Measurements from ENCODE around the gene ATP11A.
"Not testable (repeated sequence)": the region's sequence is repeated elsewhere in the genome, so short reads cannot be mapped to it uniquely, and the experiment has no call there.

The ATP11A gene

GRCh38 chr13:112838038-112838841 lies 148.4 kb downstream of the ATP11A start:
- no peak overlapping the region for H3K4me3 ChIP-seq (ENCODE audit: low read depth, low read length)
- ChIA-PET POLR2A (no interaction called here), CTCF (no interaction called here)
- no peak for TF ChIP-seq CTCF (IDR thresholded peaks at IDR 0.05; ENCODE audit: insufficient read depth, low read length, missing control alignments)
- no peak for DNase-seq (ENCODE audit: low read depth, low spot score)

- ChIA-PET CTCF (no interaction called here), POLR2A (no interaction called here)
- H3K4me3 ChIP-seq (ENCODE audit: low read depth, low read length), result no peak overlapping the region
- DNase-seq (ENCODE audit: low read depth, low spot score), result no peak
- TF ChIP-seq CTCF (IDR thresholded peaks at IDR 0.05; ENCODE audit: insufficient read depth, low read length, missing control alignments), result no peak
Observed at GRCh38 chr13:112838842-112839117, 148.9 kb downstream of the ATP11A start.

- DNase-seq (ENCODE audit: low read depth, low spot score), result peak; percentile 31
- no peak overlapping the region for H3K4me3 ChIP-seq (ENCODE audit: low read depth, low read length)
- TF ChIP-seq CTCF (IDR thresholded peaks at IDR 0.05; ENCODE audit: insufficient read depth, low read length, missing control alignments), result no peak
- ChIA-PET POLR2A (no interaction called here), CTCF (no interaction called here)
Observed at GRCh38 chr13:112839356-112840105, 149.7 kb downstream of the ATP11A start.

- CTCF ChIA-PET, result no interaction called here
- no peak for TF ChIP-seq CTCF (IDR thresholded peaks at IDR 0.05; ENCODE audit: insufficient read depth, low read length, missing control alignments)
- H3K4me3 ChIP-seq (ENCODE audit: low read depth, low read length), result no peak overlapping the region
- no peak for DNase-seq (ENCODE audit: low read depth, low spot score)
- POLR2A ChIA-PET, result no interaction called here
Observed at GRCh38 chr13:112840472-112841302, 150.8 kb downstream of the ATP11A start.

- POLR2A ChIA-PET; DNase-seq (ENCODE audit: low read depth, low spot score); H3K4me3 ChIP-seq (ENCODE audit: low read depth, low read length); CTCF ChIA-PET: not testable (repeated sequence)
Observed at GRCh38 chr13:112841303-112842015, 151.6 kb downstream of the ATP11A start.

GRCh38 chr13:112842343-112842856 lies 152.6 kb downstream of the ATP11A start:
- TF ChIP-seq CTCF (IDR thresholded peaks at IDR 0.05; ENCODE audit: insufficient read depth, low read length, missing control alignments), result no peak
- ChIA-PET CTCF (no interaction called here), POLR2A (no interaction called here)
- no peak for DNase-seq (ENCODE audit: low read depth, low spot score)
- H3K4me3 ChIP-seq (ENCODE audit: low read depth, low read length), result no peak overlapping the region

Measured in AG04449 (cell line).